HUES48 (cell line): ENCODE results near the gene SRXN1.

ENCODE experiments used
- H3K27ac ChIP-seq: one replicate; pipeline ENCODE4 v1.7.0; 2013; ENCODE audit warnings: low read depth, low read length, inconsistent platforms
- H3K27me3 ChIP-seq: 2 replicates; pipeline ENCODE4 v1.6.1; 2013; ENCODE audit warnings: mild to moderate bottlenecking, low read length; ENCODE audit not compliant: control insufficient read depth, insufficient read depth
- H3K36me3 ChIP-seq: 2 replicates; pipeline ENCODE4 v1.6.1; 2013; ENCODE audit warnings: low read length; ENCODE audit not compliant: control insufficient read depth, insufficient read depth
- H3K4me1 ChIP-seq: 2 replicates; pipeline ENCODE4 v1.6.1; 2013; ENCODE audit warnings: mild to moderate bottlenecking, low read length; ENCODE audit not compliant: control insufficient read depth, insufficient read depth
- H3K4me3 ChIP-seq: 2 replicates; pipeline ENCODE4 v1.5.1; 2013; ENCODE audit warnings: mild to moderate bottlenecking, low read depth, low read length
- H3K9ac ChIP-seq: 2 replicates; pipeline ENCODE4 v1.6.1; 2013; ENCODE audit warnings: mild to moderate bottlenecking, low read depth, low read length, moderate library complexity
- H3K9me3 ChIP-seq: 2 replicates; pipeline ENCODE4 v1.6.1; 2013; ENCODE audit warnings: low read length; ENCODE audit not compliant: control insufficient read depth, insufficient read depth

Gene SRXN1

DNA sequence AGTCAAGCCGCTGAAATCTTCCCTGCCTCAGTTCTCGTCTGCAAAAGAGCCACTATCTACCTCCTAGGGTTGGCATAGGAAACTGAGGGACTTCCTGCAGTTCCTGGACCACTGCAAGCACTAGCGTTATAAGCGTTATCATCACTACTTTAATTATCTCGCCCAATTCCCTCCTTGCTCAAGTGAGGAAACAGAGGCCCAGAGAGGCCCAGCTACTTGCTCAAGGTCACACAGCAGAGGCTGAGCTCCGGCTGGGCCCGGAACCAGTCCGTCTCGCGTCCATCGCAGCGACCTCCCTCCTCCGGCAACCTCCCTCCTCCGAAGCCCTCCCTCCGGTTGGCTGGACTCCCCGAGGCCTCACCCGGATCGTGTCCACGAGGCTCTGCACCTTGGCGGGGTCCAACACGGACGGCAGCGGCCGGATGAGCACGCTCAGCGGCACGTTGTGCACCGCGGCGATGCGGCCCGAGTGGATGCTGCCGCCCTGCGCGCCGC lies 338 bp downstream of the SRXN1 start:
- peaks cover 28% of the 10 kb centered on the region for H3K36me3 ChIP-seq
- H3K9me3 ChIP-seq: no peaks in the 10 kb centered on the region
- H3K9ac ChIP-seq: peak overlapping the region; percentile 76
- peak overlapping the region; percentile 72 for H3K4me3 ChIP-seq
- H3K4me1 ChIP-seq: peaks cover 28% of the 10 kb centered on the region
- peaks cover 14% of the 10 kb centered on the region for H3K27me3 ChIP-seq
- H3K27ac ChIP-seq: peak overlapping the region; percentile 16

DNA sequence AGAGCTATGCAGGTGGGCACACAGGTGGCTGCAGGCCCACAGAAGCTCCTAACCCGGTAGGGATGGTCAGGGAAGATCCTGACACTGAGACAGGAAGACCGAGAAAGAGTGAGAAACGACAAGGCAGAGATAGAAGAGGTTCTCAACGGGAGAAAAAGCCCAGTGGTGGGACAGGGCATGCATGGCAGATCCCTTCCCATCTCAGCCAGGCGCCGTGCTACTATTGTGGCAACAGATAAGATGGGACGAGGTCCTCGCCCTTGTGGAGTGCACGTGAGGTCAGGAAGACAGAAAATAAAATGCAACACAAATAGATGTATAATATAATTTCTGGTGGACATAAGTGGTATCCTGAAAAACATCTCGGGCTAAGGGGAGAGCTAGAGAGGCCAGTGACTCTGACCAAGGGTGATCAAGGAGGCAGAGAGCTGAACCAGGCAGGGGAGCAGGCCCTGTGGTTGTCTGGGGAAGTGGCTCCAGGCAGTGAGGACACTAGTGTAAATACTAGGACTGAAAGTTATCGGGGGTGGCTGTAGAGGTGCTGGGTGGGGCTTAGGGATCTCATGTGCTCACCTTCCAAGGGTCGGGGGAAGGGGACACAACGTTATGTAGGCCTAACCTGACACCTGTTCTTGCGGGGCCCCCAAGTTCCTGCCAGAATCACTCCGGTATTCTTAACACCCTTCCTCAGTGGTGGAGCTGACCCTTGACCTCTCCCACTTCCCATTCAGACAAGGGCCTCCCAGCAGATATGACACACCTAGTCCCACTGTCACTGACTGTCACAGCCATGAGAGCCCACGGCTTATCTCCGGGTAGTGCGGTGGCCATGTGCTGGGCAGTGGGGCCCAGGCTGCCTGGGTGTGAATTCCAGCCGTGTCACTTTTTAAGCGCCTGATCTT lies 1.0 kb downstream of the SRXN1 start:
- H3K27ac ChIP-seq: no peak overlapping the region
- peak overlapping the region; percentile 72 for H3K4me3 ChIP-seq
- peaks cover 14% of the 10 kb centered on the region for H3K27me3 ChIP-seq
- H3K36me3 ChIP-seq: peaks cover 33% of the 10 kb centered on the region
- H3K9ac ChIP-seq: no peak overlapping the region
- H3K4me1 ChIP-seq: peaks cover 21% of the 10 kb centered on the region
- H3K9me3 ChIP-seq: no peaks in the 10 kb centered on the region

DNA sequence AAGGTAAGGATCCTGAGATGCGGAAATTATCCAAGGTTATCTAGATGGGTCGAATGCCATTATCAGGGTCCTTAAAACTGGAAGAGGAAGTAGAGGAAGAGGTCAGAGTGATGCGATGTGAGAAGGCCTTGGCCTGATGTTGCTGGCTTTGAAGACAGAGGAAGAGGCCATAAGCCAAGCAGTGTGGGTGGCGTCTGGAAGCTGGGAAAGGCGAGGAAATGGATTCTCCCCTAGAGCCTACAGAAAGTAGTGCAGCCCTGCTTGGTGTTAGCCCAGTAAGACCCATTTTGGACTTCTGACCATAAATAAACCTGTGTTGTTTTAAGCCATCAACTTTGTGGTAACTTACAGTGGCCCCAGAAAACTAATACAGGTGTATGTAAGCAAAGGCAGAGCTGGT lies 2.0 kb downstream of the SRXN1 start:
- peaks cover 14% of the 10 kb centered on the region for H3K27me3 ChIP-seq
- H3K4me1 ChIP-seq: peaks cover 16% of the 10 kb centered on the region
- H3K27ac ChIP-seq: no peak overlapping the region
- H3K9ac ChIP-seq: no peak overlapping the region
- H3K4me3 ChIP-seq: no peak overlapping the region
- H3K36me3 ChIP-seq: peaks cover 33% of the 10 kb centered on the region
- H3K9me3 ChIP-seq: no peaks in the 10 kb centered on the region

DNA sequence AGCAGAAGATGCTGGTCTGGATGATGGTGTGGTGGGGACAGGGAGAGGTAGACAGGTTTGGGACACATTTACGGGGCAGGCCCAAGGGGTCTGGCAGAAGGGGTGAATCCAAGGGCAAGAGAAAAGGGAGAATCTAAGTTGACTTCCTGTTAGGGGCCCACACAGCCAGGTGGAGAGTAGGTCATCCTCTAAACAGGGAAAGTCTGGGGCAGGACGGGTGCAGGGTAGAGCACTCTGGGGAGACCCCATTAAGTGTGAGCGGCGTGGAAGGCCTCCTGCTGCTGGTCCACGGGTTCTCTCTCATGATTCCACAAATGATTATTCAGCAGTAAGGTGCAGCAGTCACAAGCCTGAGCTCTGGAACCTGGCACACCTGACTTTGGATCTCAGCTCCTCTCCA lies 2.7 kb downstream of the SRXN1 start:
- Histone ChIP-seq H3K36me3 (peaks cover 33% of the 10 kb centered on the region), H3K27ac (no peak overlapping the region), H3K4me1 (peaks cover 20% of the 10 kb centered on the region), H3K27me3 (peaks cover 12% of the 10 kb centered on the region), H3K4me3 (no peak overlapping the region), H3K9ac (no peak overlapping the region), H3K9me3 (no peaks in the 10 kb centered on the region)

DNA sequence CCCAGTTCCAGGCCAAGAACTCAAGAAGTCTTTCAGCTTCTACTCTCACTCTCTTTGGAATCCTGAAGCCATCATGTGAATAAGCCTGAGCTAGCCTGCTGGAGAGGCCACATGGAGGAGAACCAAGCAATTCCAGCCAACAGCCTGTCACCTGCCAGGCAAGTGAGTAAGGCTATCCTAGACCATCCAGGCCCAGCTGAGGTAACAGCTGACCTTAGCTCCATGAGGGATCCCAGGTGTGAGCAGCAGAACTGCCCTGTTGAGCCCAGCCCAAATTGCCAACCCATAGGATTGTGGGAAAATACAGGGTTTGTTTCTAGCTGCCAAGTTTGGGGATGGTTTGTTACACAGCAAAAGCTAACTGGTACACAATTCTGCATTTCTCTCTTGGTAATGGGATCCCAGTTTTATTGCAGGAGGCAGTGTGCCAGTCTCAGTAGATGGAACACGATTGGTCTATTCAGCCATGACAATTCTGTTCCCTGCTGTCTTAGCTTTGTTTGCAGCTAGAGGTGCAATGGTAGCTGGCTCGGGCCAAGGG lies 5.5 kb downstream of the SRXN1 start:
- Histone ChIP-seq H3K4me1 (peaks cover 13% of the 10 kb centered on the region; the same call in 1 of the 2 replicates), H3K9me3 (no peaks in the 10 kb centered on the region), H3K36me3 (peaks cover 33% of the 10 kb centered on the region), H3K27me3 (no peaks in the 10 kb centered on the region), H3K9ac (no peak overlapping the region), H3K4me3 (no peak overlapping the region), H3K27ac (no peak overlapping the region)

DNA sequence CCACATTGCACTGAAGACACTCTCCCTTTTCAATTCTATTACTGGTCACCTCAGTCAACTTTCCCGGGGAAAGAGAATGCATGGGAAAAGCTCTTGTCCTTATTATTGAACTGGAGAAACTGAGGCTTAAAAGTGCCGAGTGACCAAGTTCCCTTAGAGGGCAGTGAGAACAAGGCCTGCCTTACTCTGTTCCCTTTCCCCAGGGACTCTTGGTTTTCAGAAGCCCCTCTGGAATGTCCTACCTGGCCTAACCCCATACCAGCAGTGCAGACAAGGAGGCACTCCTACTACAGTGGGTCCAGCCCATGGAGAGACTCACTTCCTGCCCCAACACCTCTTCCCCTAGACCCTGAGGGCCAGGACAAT lies 6.1 kb downstream of the SRXN1 start:
- H3K36me3 ChIP-seq: peaks cover 33% of the 10 kb centered on the region
- H3K27ac ChIP-seq: no peak overlapping the region
- H3K9ac ChIP-seq: no peak overlapping the region

DNA sequence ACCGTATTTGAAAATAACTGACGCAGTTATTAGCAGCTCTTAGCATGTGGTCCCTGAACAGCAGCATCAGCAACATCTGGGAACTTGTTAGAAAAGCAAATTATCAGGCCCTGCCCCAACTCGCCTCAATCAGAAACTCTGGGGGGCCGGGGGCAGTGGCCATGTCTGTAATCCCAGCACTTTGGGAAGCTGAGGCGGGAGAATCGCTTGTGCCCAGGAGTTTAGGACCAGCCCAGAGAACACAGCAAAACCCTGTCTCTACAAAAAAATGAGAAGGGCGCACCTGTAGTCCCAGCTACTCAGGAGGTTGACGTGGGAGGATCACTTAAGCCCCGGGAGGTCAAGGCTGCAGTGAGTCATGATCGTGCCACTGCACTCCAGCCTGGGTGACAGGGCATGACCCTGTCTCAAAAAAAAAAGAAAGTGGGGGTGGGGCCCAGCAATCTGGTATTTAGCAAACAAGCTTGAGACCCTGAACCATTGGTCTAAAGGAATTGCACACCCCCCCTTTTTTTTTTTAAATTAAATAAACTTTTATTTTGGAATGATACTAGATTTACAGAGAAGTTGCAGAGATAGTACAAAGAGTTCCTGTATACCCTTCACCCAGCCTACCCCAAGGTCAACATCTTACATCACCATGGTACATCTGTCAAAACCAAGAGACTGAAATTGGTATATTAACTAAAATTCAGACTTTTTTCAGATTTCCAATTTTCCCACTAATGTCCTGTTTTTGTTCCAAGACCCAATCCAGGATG lies 6.7 kb downstream of the SRXN1 start:
- Histone ChIP-seq H3K9me3 (no peaks in the 10 kb centered on the region), H3K9ac (no peak overlapping the region), H3K36me3 (peaks cover 33% of the 10 kb centered on the region), H3K4me1 (peaks cover 4% of the 10 kb centered on the region; the same call in 1 of the 2 replicates), H3K27me3 (no peaks in the 10 kb centered on the region), H3K27ac (no peak overlapping the region), H3K4me3 (no peak overlapping the region)

More for the DNA sequence above, 6.1 kb downstream of the SRXN1 start:
- no peaks in the 10 kb centered on the region for H3K9me3 ChIP-seq
- no peak overlapping the region for H3K4me3 ChIP-seq
- H3K4me1 ChIP-seq: peaks cover 6% of the 10 kb centered on the region; the same call in 1 of the 2 replicates
- no peaks in the 10 kb centered on the region for H3K27me3 ChIP-seq

DNA sequence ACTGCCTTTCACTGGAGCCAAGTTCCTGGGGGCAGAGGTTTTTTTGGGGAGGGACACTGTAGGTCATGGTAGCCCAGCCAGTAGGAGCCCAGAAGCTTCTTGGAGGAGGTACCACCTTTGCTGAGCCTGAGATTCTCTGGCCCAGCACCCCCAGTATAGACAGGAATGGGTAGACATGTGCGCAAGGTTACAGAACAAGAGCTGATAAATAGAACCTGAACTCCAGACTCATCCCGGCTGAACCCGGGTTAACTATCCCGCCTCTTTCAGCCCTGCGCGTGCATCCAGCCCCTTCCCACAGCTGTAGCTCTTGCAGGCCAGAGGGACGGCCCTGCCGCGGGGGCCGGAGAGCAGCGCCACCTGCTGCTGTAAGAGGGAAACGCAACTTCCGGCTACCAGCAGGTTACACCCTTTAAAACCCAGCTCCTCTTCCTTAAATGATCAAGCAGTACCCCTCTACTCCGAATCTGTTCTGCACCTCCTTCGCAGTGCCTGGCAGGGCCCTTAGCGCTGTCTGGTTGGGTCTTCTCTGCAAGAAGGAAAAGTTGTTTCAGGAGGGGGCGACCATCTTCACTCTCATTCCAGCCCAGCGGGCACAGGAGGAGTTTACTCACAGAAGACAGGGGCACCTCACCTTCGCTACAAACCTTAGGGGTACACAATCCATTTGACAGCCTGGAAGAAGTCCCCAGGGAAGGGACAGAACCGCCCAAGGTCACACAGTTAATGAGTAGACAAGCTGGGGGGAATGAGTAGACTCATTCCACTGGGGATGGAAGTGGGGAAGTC lies 7.5 kb downstream of the SRXN1 start:
- H3K4me3 ChIP-seq: no peak overlapping the region
- H3K27me3 ChIP-seq: no peaks in the 10 kb centered on the region
- peaks cover 4% of the 10 kb centered on the region; the same call in 1 of the 2 replicates for H3K4me1 ChIP-seq
- H3K36me3 ChIP-seq: peaks cover 30% of the 10 kb centered on the region
- no peak overlapping the region for H3K9ac ChIP-seq
- H3K27ac ChIP-seq: no peak overlapping the region
- H3K9me3 ChIP-seq: no peaks in the 10 kb centered on the region

DNA sequence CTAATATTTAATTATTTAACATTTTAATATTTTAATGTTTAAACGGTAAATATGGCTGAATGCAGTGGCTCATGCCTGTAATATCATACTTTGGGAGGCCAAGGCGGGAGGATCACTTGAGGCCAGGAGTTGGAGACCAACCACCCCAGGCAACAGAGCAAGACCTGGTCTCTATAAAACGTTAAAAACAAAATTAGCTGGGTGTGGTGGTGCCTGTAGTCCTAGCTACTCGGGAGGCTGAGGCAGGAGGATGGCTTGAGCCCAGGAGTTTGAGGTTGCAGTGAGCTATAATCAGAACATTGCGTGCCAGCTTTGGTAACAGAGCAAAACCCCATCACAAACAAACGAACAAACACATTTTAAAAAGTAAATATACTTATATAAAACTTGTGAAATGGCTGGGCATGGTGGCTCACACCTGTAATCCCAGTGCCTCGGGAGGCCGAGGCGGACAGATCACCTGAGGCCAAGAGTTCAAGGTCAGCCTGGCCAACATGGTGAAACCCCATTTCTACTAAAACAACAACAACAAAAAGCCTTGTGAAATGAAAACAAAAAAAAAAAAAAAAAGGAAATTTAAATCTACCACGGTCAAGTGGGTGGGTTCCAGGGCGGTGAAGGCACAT lies 8.2 kb downstream of the SRXN1 start:
- H3K27ac ChIP-seq: no peak overlapping the region
- H3K36me3 ChIP-seq: peaks cover 23% of the 10 kb centered on the region
- H3K4me3 ChIP-seq: no peak overlapping the region
- no peaks in the 10 kb centered on the region for H3K27me3 ChIP-seq
- peaks cover 4% of the 10 kb centered on the region; the same call in 1 of the 2 replicates for H3K4me1 ChIP-seq
- no peaks in the 10 kb centered on the region for H3K9me3 ChIP-seq
- no peak overlapping the region for H3K9ac ChIP-seq
